PC-3 (cell line): ENCODE results near the gene PPP1R3C. TPM values are rescaled to one million over a fixed set of nuclear protein-coding genes. Genes with fewer than 3 reads are reported as not detected.

ENCODE experiments used
- ATAC-seq: fragments of 200-7000 bp; cut with Tn5 transposase; 2 replicates; pipeline ENCODE4 v1.9.1; 2020; ENCODE audit warnings: mild to moderate bottlenecking, moderate library complexity
- BruUV-seq: library from RNA; stranded (reverse); fragments of 400-500 nt; replicated peaks from 2 replicates; lab custom pipeline; 2021; lab: Mats Ljungman, UMichigan
- CTCF ChIA-PET: fragments of 300-600 bp; sonication (Branson Sonifier 250); formaldehyde crosslinking; loops from one replicate; lab custom pipeline; 2022; ENCODE audit warnings: antibody characterized with exemption; lab: Charles Lee
- POLR2A ChIA-PET: fragments of 300-600 bp; sonication (Branson Sonifier 250); formaldehyde crosslinking; loops from one replicate; lab custom pipeline; 2022; ENCODE audit warnings: antibody characterized with exemption; ENCODE audit not compliant: unreplicated experiment; lab: Charles Lee
- DNase-seq: peaks from one replicate; pipeline ENCODE4 v3.0.0-alpha.2; 2015
- H2AFZ ChIP-seq: fragments of 300-600 bp; sonication (generic); 2 replicates; pipeline ENCODE4 v1.6.0; 2016; ENCODE audit warnings: antibody characterized with exemption, low read length
- H3F3A ChIP-seq: fragments of 300-600 bp; sonication (generic); one replicate; pipeline ENCODE4 v1.6.0; 2017; ENCODE audit warnings: antibody characterized with exemption, low read length, control low read depth, mild to moderate bottlenecking; ENCODE audit not compliant: unreplicated experiment
- H3K27ac ChIP-seq: fragments of 300-600 bp; sonication (generic); 2 replicates; pipeline ENCODE4 v1.5.1; 2016; ENCODE audit warnings: mild to moderate bottlenecking, low read length
- H3K27me3 ChIP-seq: fragments of 300-600 bp; sonication (generic); 2 replicates; pipeline ENCODE4 v1.6.1; 2016; ENCODE audit warnings: low read length, mixed read lengths
- H3K36me3 ChIP-seq: fragments of 300-600 bp; sonication (generic); 2 replicates; pipeline ENCODE4 v1.6.1; 2016; ENCODE audit warnings: low read depth, mixed run types, low read length, mixed read lengths
- H3K4me1 ChIP-seq: fragments of 300-600 bp; sonication (generic); 2 replicates; pipeline ENCODE4 v1.5.1; 2016; ENCODE audit warnings: low read length; ENCODE audit not compliant: insufficient read depth
- H3K4me2 ChIP-seq: fragments of 300-600 bp; sonication (generic); 2 replicates; pipeline ENCODE4 v1.6.0; 2016; ENCODE audit warnings: low read length
- H3K4me3 ChIP-seq: fragments of 300-600 bp; sonication (generic); 2 replicates; pipeline ENCODE4 v1.5.1; 2016; ENCODE audit warnings: mild to moderate bottlenecking, low read length, mixed read lengths
- H3K79me2 ChIP-seq: fragments of 300-600 bp; sonication (generic); 2 replicates; pipeline ENCODE4 v1.6.1; 2017; ENCODE audit warnings: low read length, mixed read lengths
- H3K9ac ChIP-seq: fragments of 300-600 bp; sonication (generic); 2 replicates; pipeline ENCODE4 v1.6.0; 2016; ENCODE audit warnings: mild to moderate bottlenecking, low read length
- H3K9me2 ChIP-seq: fragments of 300-600 bp; sonication (generic); replicated peaks from 2 replicates; pipeline ENCODE4 v1.6.1; 2016; ENCODE audit warnings: mixed run types, low read length, mixed read lengths
- H3K9me3 ChIP-seq: fragments of 300-600 bp; sonication (generic); 2 replicates; pipeline ENCODE4 v1.6.1; 2016; ENCODE audit warnings: low read length, mixed read lengths
- H4K20me1 ChIP-seq: fragments of 300-600 bp; sonication (generic); 2 replicates; pipeline ENCODE4 v1.6.1; 2016; ENCODE audit warnings: low read length, mixed read lengths
- CTCF ChIP-seq: fragments of 300-600 bp; sonication (generic); conservative IDR thresholded peaks from 2 replicates; pipeline ENCODE4 v1.5.1; 2017; ENCODE audit warnings: antibody characterized with exemption, low read depth, mild to moderate bottlenecking, low read length
- EZH2 ChIP-seq: fragments of 300-600 bp; sonication (generic); IDR thresholded peaks from one replicate; pipeline ENCODE4 v1.6.1; 2017; ENCODE audit warnings: antibody characterized with exemption, mild to moderate bottlenecking, low read length; ENCODE audit not compliant: unreplicated experiment
- EZH2phosphoT487 ChIP-seq: fragments of 300-600 bp; sonication (generic); IDR thresholded peaks from 2 replicates; pipeline ENCODE4 v1.6.1; 2018; ENCODE audit warnings: mild to moderate bottlenecking, antibody characterized with exemption, low read length, borderline replicate concordance
- intact Hi-C: fragments of 100-400 bp; cut with micrococcal nuclease; formaldehyde crosslinking; loops from 2 replicates; pipeline ENCODE4 v1.9.0; 2023
- total RNA-seq: library from RNA; depleted of rRNA; stranded (reverse); fragments of >200 nt; gene quantifications from 2 replicates; pipeline ENCODE4 v1.2.3, GENCODE V29; 2014

The PPP1R3C gene
- total RNA-seq, 1 experiment from 2014 or later: not detected

GRCh38 chr10:91664426-91664825, 31.6 kb upstream of the PPP1R3C start:
- no peaks in the 10 kb centered on the region for H3F3A ChIP-seq
- no peak for TF ChIP-seq EZH2
- no peak for TF ChIP-seq EZH2phosphoT487
- TF ChIP-seq CTCF: no peak
- CTCF ChIA-PET: no interaction called here
- H2AFZ ChIP-seq: no peak overlapping the region
- H3K9me3 ChIP-seq: no peaks in the 10 kb centered on the region
- DNase-seq: no peak
- no peak overlapping the region for H3K9ac ChIP-seq
- H3K27ac ChIP-seq: no peak overlapping the region
- H4K20me1 ChIP-seq: no peaks in the 10 kb centered on the region
- no peak for ATAC-seq
- no peak overlapping the region for H3K4me3 ChIP-seq
- BruUV-seq: no TSS peak
- no peaks in the 10 kb centered on the region for H3K9me2 ChIP-seq
- H3K27me3 ChIP-seq: no peaks in the 10 kb centered on the region
- no peaks in the 10 kb centered on the region for H3K36me3 ChIP-seq
- H3K79me2 ChIP-seq: no peaks in the 10 kb centered on the region
- intact Hi-C loops: no loop called here
- no peak overlapping the region for H3K4me2 ChIP-seq
- POLR2A ChIA-PET: no interaction called here
- H3K4me1 ChIP-seq: 0 out of 2 replicates have a peak, but pooled peaks cover 3% of the 10 kb centered on the region

- Histone ChIP-seq H3K36me3 (no peaks in the 10 kb centered on the region), H3K4me3 (no peak overlapping the region), H3K4me2 (no peak overlapping the region), H3K4me1 (0 out of 2 replicates have a peak, but pooled peaks cover 3% of the 10 kb centered on the region), H2AFZ (no peak overlapping the region), H3K9ac (no peak overlapping the region), H4K20me1 (no peaks in the 10 kb centered on the region), H3K9me2 (no peaks in the 10 kb centered on the region), H3K27me3 (no peaks in the 10 kb centered on the region), H3K27ac (no peak overlapping the region), H3F3A (no peaks in the 10 kb centered on the region), H3K79me2 (no peaks in the 10 kb centered on the region), H3K9me3 (no peaks in the 10 kb centered on the region)
- POLR2A ChIA-PET: no interaction called here
- no TSS peak for BruUV-seq
- ATAC-seq (no peak), DNase-seq (no peak)
- intact Hi-C loops: no loop called here
- CTCF ChIA-PET: no interaction called here
- TF ChIP-seq EZH2 (no peak), EZH2phosphoT487 (no peak), CTCF (no peak)
Measured at GRCh38 chr10:91662993-91663392, 30.1 kb upstream of the PPP1R3C start.

- peak; percentile 91 for DNase-seq
- POLR2A ChIA-PET: no interaction called here
- Histone ChIP-seq H3K27ac (peak overlapping the region; percentile 74), H3K79me2 (no peaks in the 10 kb centered on the region), H3K4me2 (peak overlapping the region; percentile 63), H3K4me3 (no peak overlapping the region), H3F3A (peaks cover 9% of the 10 kb centered on the region), H4K20me1 (no peaks in the 10 kb centered on the region), H3K27me3 (no peaks in the 10 kb centered on the region), H3K9me3 (no peaks in the 10 kb centered on the region), H3K4me1 (peaks cover 30% of the 10 kb centered on the region), H3K9ac (no peak overlapping the region), H3K36me3 (no peaks in the 10 kb centered on the region), H3K9me2 (no peaks in the 10 kb centered on the region), H2AFZ (no peak overlapping the region)
- ATAC-seq: peak; percentile 51
- TF ChIP-seq EZH2: no peak
- TF ChIP-seq EZH2phosphoT487: no peak
- no peak for TF ChIP-seq CTCF
- intact Hi-C loops: no loop called here
- BruUV-seq: no TSS peak
- CTCF ChIA-PET: no interaction called here
Measured at GRCh38 chr10:91653219-91653870, 20.5 kb upstream of the PPP1R3C start.
